D721Med (cell line): ENCODE measurements around the gene SNX17.

Experiments
- DNase-seq: peaks from one replicate; pipeline ENCODE4 v3.0.0; 2011; ENCODE audit warnings: low spot score; ENCODE audit not compliant: insufficient read length
- FAIRE-seq: peaks from 2 replicates; lab custom pipeline; 2011; peaks lifted over from hg19 to GRCh38; lab: Jason Lieb, UNC
- CTCF ChIP-seq: IDR thresholded peaks from 2 replicates; pipeline ENCODE4 v1.5.1; 2012; ENCODE audit warnings: mild to moderate bottlenecking, control low read depth; ENCODE audit not compliant: insufficient read depth; ENCODE audit errors: missing control alignments

The SNX17 gene

GRCh38 chr2:27354597-27354927 is 15.9 kb upstream of the SNX17 start:
- DNase-seq = no peak
- TF ChIP-seq CTCF = no peak
- FAIRE-seq = no peak

- DNase-seq = no peak
- FAIRE-seq = no peak
- no peak for TF ChIP-seq CTCF
These were observed 14.4 kb upstream of the SNX17 start for GRCh38 chr2:27356056-27356381.

GRCh38 chr2:27356382-27357181 is 13.8 kb upstream of the SNX17 start, which contains the start of gene GTF3C2:
GTF3C2 (minus strand) TSS chr2:27356764; CDS start chr2:27343554, 13,210 bp downstream.
- DNase-seq = peak; percentile 70
- TF ChIP-seq CTCF = no peak
- FAIRE-seq = no peak

- FAIRE-seq (no peak), DNase-seq (no peak)
- no peak for TF ChIP-seq CTCF
These were observed 7.6 kb upstream of the SNX17 start for GRCh38 chr2:27362678-27363420.

- DNase-seq (no peak), FAIRE-seq (no peak)
- no peak for TF ChIP-seq CTCF
These were observed 6.5 kb upstream of the SNX17 start for GRCh38 chr2:27363933-27364332.

GRCh38 chr2:27369471-27370025 is 868 bp upstream of the SNX17 start:
- FAIRE-seq = no peak

More at GRCh38 chr2:27369471-27370025, 868 bp upstream of the SNX17 start:
- DNase-seq = no peak
- no peak for TF ChIP-seq CTCF
